ENCODE measurements around the gene AP5S1. TPM values are rescaled to one million over a fixed set of nuclear protein-coding genes. Genes with fewer than 3 reads are reported as not detected.

The AP5S1 gene
- polyA plus RNA-seq, 1 donor (not counting 4 experiments of a cell fraction or from before 2014, with no cell fraction given): 5.2 TPM

DNA sequence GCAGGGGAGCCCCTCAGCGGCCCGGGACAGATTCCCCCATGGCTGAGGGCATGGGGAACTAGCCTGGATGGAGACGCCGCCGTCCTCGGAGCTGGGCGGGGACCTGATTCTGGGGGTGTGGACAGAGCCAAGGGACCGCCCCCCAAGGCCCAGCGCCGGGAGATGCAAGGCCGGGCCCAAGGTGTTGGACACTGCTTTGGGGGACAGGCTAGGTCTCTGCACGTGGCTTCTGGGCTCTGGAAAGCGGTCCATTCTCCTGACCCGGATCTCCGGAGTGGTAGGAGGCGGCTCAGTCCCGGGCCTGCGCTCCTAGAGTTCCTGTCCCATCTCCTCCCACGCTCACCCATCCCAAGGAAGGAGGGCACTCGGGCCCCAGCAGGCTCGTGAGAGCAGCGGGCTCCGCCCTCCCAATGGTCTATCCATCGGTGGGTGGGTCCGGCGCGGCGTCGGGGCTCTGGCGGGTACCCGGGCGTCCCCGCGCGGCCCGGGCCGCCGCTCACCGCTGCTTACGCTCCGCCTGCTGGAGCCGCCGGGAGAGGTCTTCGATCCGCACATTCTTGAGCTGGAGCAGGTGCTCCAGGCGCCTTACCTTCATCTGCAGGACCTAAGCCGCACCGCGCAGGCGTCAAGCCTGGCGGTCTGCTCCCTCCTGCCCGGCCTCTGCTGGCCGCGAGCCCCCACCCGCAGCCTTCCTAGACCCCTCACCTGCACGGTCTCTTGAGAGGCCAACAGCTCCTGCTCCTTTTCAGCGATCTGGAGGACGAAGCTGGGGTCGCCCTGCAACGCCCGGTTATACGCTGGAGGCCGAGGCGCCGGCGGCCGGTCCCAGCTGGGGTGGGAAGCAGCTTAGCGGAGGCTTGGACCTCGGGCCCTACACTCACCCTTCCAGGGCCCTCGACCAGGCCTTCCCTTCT, 42.4 kb upstream of the AP5S1 start:
- Histone ChIP-seq H4K20me1 (ENCODE audit: control insufficient read depth, extremely low read depth, insufficient read depth, low read length) (peaks cover 4% of the 10 kb centered on the region), H3K27me3 (ENCODE audit: control insufficient read depth, extremely low read depth, insufficient read depth, low read length) (peaks cover 10% of the 10 kb centered on the region), H3K79me2 (ENCODE audit: control insufficient read depth, insufficient read depth, low read length) (no peaks in the 10 kb centered on the region), H2AFZ (ENCODE audit: control insufficient read depth, low read length) (peak overlapping the region; percentile 89), H3K36me3 (ENCODE audit: control insufficient read depth in 2 of 2, extremely low read depth in 1 of 2, insufficient read depth in 2 of 2, low read length in 2 of 2) (no peaks in the 10 kb centered on the region), H3K4me1 (ENCODE audit: control insufficient read depth, extremely low read depth, insufficient read depth, low read length) (peaks cover 17% of the 10 kb centered on the region), H3K9ac (ENCODE audit: control insufficient read depth, extremely low read depth, insufficient read depth, low read length) (peak overlapping the region; percentile 38), H3K9me3 (ENCODE audit: control insufficient read depth, low read depth, low read length) (no peaks in the 10 kb centered on the region), H3K27ac (ENCODE audit: control insufficient read depth, insufficient read depth, low read length) (no peak overlapping the region), H3K4me3 (ENCODE audit: control insufficient read depth in 2 of 3, extremely low read depth in 1 of 3, insufficient read depth in 2 of 3, low read depth in 1 of 3, low read length in 3 of 3) (peak overlapping the region; percentile 37 to 65 (median 48)), H3K9me1 (ENCODE audit: control insufficient read depth, extremely low read depth, insufficient read depth, low read length) (no peaks in the 10 kb centered on the region), H3K4me2 (ENCODE audit: control insufficient read depth, extremely low read depth, insufficient read depth, low read depth, low read length) (peak overlapping the region; percentile 86)
- dilution Hi-C loops (cut with MboI; ENCODE audit: extremely low pct_ligation_motif_present, low sequenced_read_pairs): no loop called here
- FAIRE-seq (no peak), DNase-seq (ENCODE audit: low read depth, low spot score) (no peak)
- TF ChIP-seq, protein P1, sequence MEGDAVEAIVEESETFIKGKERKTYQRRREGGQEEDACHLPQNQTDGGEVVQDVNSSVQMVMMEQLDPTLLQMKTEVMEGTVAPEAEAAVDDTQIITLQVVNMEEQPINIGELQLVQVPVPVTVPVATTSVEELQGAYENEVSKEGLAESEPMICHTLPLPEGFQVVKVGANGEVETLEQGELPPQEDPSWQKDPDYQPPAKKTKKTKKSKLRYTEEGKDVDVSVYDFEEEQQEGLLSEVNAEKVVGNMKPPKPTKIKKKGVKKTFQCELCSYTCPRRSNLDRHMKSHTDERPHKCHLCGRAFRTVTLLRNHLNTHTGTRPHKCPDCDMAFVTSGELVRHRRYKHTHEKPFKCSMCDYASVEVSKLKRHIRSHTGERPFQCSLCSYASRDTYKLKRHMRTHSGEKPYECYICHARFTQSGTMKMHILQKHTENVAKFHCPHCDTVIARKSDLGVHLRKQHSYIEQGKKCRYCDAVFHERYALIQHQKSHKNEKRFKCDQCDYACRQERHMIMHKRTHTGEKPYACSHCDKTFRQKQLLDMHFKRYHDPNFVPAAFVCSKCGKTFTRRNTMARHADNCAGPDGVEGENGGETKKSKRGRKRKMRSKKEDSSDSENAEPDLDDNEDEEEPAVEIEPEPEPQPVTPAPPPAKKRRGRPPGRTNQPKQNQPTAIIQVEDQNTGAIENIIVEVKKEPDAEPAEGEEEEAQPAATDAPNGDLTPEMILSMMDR (optimal IDR thresholded peaks at IDR 0.05 in 1 of 3, IDR thresholded peaks at IDR 0.05 in 1 of 3, conservative IDR thresholded peaks at IDR 0.05 in 1 of 3; ENCODE audit: extremely low read depth in 1 of 3, insufficient read depth in 2 of 3, low read length in 3 of 3): peak in 1 of 3 experiments; percentile 5
- TF ChIP-seq EZH2 (IDR thresholded peaks at IDR 0.05; ENCODE audit: low read length): no peak

- Histone ChIP-seq H3K4me1 (ENCODE audit: control insufficient read depth, extremely low read depth, insufficient read depth, low read length) (peaks cover 26% of the 10 kb centered on the region), H3K36me3 (ENCODE audit: control insufficient read depth in 2 of 2, extremely low read depth in 1 of 2, insufficient read depth in 2 of 2, low read length in 2 of 2) (no peaks in the 10 kb centered on the region), H3K4me2 (ENCODE audit: control insufficient read depth, extremely low read depth, insufficient read depth, low read depth, low read length) (no peak overlapping the region), H3K27ac (ENCODE audit: control insufficient read depth, insufficient read depth, low read length) (no peak overlapping the region), H2AFZ (ENCODE audit: control insufficient read depth, low read length) (no peak overlapping the region), H4K20me1 (ENCODE audit: control insufficient read depth, extremely low read depth, insufficient read depth, low read length) (peaks cover 8% of the 10 kb centered on the region), H3K4me3 (ENCODE audit: control insufficient read depth in 2 of 3, extremely low read depth in 1 of 3, insufficient read depth in 2 of 3, low read depth in 1 of 3, low read length in 3 of 3) (no peak overlapping the region), H3K9ac (ENCODE audit: control insufficient read depth, extremely low read depth, insufficient read depth, low read length) (no peak overlapping the region), H3K9me1 (ENCODE audit: control insufficient read depth, extremely low read depth, insufficient read depth, low read length) (no peaks in the 10 kb centered on the region), H3K27me3 (ENCODE audit: control insufficient read depth, extremely low read depth, insufficient read depth, low read length) (peaks cover 10% of the 10 kb centered on the region), H3K79me2 (ENCODE audit: control insufficient read depth, insufficient read depth, low read length) (peaks cover 8% of the 10 kb centered on the region), H3K9me3 (ENCODE audit: control insufficient read depth, low read depth, low read length) (no peaks in the 10 kb centered on the region)
- dilution Hi-C loops (cut with MboI; ENCODE audit: extremely low pct_ligation_motif_present, low sequenced_read_pairs): no loop called here
- DNase-seq (ENCODE audit: low read depth, low spot score) (no peak), FAIRE-seq (no peak)
- TF ChIP-seq EZH2 (IDR thresholded peaks at IDR 0.05; ENCODE audit: low read length): no peak
- TF ChIP-seq, protein P1 (optimal IDR thresholded peaks at IDR 0.05 in 1 of 3, IDR thresholded peaks at IDR 0.05 in 1 of 3, conservative IDR thresholded peaks at IDR 0.05 in 1 of 3; ENCODE audit: extremely low read depth in 1 of 3, insufficient read depth in 2 of 3, low read length in 3 of 3): no peak
These were observed 41.4 kb upstream of the AP5S1 start for GRCh38 chr20:3778976-3779375.
